G401 (cell line): ENCODE data around the gene MZF1. TPM values are rescaled to one million over a fixed set of nuclear protein-coding genes. Genes with fewer than 3 reads are reported as not detected.

Experiments
- DNase-seq: peaks from one replicate; pipeline ENCODE4 v3.0.0-alpha.2; 2015; ENCODE audit warnings: low spot score
- in situ Hi-C: cut with HindIII; loops from 2 replicates; pipeline ENCODE4 v1.10.0; 2016; ENCODE audit warnings: low sequenced_read_pairs, mixed read lengths
- total RNA-seq: library from RNA; depleted of rRNA; stranded (reverse); fragments of >200 nt; shearing (Covaris generic); gene quantifications from 2 replicates; pipeline ENCODE4 v1.2.3, GENCODE V29; 2014

Gene MZF1
- total RNA-seq, 1 experiment from 2014 or later: 9.4 TPM

DNA sequence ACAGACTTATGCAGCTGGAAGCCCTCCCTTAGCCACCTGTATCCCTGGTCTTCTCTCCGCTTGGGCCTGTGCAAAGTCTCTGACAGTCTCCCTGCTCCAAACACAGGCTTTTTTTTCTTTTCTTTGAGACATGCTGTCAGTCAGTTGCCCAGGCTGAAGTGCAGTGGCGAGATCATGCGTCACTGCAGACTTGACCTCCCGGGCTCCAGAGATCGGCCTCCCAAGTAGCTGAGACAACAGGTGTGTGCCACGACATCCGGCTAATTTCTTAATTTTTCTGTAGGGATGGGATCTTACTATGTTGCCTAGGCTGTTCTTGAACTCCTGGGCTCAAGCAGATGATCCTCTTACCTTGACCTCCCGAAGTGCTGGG, 1.6 kb downstream of the MZF1 start:
- no peak for DNase-seq
- in situ Hi-C loops: no loop called here

DNA sequence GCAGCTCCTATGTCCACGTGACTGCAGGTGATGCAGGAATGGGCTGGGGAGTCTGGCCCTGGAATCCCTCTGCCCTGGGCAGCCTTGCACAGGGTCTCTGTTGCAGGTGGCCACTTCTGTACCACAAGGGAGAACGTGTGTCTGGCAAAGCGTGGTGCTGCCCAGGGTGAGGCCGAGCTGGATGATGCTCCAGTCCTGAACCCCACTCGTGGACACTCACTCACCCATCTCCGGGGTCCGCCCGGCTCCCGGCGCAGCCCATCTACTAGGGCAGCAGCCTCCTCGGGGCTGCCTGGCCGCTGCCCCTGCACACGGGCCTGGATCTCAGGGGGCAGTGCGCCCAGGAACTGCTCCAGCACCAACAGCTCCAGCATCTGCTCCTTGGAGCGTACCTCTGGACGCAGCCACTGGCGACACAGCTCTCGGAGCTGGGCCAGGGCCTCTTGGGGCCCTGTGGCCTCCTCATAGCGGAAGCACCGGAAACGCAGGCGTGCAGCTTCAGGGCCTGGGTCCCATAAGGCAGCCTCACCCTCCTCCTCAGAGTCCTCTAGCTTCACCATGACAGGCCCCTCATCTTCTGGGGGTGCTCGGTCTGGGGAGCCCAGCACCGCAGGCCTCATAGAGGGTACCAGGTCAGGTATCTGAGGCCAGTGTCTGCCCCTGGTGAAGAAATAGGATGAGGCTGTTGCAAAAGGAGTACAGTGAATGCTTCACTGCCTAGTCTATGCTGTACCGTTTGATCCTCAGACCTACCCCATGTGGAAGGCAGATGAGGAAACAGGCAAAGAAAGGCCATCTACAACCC, 2.2 kb downstream of the MZF1 start:
- in situ Hi-C loops: no loop called here
- DNase-seq: no peak

DNA sequence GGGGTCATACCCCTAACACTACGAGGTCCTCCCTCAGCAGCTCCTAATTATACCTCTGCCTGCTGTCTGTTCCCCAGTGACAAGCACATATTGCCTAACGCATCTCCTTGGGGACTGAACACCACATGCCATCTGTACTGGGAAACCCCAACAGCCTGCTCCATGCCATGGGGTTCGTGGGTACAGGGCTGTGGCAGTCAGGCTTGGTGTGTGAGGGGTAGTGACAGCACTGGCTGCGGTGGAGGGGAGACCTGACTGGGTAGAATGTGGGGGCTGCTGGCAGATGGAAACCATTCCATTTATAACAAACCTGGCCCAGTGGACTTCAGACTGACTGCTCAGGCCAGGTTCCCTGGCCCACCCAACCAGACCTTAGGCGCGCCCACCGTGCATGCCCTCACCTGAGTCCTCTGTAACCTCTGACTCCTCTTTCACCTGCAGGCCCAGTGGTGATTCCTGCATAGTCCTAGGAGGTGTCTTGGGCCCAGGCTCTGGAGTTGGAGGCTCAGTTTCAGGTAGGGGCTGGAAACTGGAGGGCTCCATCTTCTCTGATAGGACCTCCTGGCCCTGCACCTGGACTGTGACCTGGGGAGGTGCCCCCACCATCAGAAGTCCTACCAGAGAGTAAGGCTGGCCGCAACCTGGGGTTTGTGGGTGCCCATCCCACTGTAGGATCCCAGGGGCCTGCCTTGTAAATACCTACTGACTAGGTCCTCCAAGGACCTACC, 3.0 kb downstream of the MZF1 start:
- in situ Hi-C loops: no loop called here
- DNase-seq: no peak

DNA sequence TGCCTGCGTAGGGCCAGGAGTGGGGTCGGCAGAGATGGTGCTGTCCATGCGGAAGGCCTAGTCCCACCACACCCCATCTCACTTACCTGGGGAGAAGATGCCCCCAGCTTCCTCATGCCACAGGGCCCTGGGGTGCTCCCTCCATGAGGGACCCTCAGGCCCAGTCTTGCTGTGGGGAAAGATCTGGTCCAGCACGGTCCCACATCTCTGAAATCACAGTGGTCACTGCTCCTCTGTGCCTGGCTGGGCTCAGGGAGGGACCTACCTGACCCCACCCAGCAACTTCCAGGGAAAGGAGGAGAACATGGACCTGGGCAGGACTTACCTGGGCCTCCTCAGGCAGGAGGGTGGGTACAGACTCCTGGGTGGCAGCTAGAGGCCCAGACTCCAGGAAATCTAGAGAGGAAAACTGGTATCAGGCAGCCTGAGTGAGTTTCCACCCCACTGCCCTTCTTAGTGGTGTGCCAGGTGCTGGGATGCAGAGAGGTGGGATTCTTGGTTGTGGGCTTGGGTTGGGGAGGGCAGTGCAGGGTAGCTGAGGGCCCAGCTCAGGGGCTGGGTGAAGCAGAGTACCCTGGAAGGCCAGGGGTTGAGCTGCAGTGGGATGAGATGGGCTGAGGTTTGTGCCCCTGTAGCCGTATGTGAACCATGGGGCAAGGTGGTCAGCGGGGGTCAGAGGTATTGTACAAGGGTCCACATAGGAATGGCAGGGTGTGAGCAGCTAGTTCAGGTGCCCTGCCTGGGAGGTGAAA, 3.8 kb downstream of the MZF1 start:
- DNase-seq: no peak
- in situ Hi-C loops: no loop called here

DNA sequence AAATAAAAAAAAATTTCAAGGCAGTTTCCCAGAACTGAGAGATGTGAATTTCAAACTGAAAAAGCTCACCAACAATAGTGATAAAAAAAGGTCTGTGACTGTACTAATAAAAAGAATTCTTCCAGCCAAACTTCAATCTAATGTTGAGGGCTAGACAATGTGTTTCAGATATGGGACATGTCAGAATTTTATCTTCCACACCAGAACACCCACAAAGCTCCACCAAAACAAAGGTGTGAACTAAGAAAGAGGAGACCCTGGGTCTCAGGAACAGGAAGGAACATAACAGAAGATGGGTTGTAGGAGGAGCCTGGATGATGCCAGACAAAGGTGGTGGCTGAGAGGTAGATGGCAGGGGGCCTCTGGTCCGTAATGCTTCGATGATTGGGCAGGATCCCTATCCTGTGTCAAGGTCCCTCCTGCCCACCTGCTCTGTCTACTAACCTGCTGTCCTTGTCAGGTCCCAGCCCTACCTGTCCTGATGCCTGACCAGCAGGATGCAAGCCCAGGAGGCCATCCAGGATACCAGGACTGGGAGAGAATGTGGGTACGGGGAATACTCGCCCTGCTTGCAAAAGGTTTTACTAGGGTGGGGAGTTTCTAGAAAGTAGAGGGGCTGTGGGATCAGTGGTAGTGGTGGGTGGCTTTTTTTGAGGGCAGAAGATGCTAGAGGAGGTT, 4.5 kb downstream of the MZF1 start:
- no peak for DNase-seq
- in situ Hi-C loops: no loop called here

DNA sequence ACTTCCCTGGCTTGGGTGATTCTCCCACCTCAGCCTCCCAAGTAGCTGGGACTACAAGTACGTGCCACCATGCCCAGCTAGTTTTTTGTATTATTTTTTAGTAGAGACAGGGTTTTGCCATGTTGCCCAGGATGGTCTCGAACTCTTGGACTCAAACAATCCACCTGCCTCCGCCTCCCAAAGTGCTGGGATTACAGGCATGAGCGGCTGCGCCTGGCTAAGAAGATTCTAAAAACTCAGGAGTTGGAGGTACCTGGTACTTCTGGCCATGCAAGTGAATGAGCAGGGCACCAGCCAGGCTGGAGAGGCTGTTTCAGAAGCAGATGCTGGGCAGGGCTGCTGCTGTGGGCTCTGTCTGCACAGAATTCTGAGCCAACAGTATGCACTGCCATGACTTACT, 6.1 kb downstream of the MZF1 start:
- in situ Hi-C loops: no loop called here
- DNase-seq: no peak

DNA sequence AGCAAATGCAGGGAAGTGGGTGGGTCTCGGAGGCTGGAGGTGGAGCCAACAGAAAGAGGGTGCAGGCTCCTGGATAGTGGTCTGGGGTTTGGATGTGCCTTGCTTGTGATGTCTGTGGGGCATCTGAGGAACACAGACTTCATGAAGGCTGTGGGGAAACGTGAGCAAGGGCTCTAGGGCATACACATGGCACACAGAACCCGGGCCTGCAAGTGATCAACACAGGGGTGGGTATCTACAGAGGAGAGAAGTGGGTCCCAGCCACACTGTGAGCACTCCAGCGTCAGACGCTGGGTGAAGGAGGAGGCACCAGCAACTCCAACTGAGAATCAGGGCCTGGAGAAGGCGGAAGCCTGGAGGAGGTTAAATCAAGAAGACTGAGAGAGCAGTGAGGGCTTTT, 9.3 kb downstream of the MZF1 start:
- in situ Hi-C loops: no loop called here
- no peak for DNase-seq

DNA sequence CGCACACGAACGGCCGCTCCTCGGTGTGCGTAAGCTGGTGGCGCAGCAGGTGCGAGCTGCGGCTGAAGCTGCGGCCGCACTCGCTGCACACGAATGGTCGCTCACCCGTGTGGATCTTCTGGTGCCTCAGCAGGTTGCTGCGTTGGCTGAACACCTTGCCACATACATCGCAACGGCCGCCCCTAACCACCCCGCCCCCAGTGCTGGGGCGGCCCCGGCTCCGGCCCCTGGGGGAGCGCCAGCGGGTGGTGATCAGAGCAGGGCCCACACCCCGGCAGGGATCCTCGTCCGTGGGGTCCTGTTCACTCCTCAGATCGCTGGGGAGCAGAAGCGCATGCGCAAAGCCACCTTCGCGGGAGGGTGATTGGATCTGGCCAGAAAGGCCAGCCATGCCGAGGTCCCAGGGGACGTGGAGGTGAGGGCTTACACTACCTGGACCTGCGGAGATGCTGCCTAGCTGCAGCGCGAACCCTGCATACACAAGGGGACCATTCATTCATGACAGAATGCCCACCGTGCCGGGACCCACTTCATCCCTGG, 10.0 kb downstream of the MZF1 start:
- in situ Hi-C loops: no loop called here
- peak; percentile 77 for DNase-seq

DNA sequence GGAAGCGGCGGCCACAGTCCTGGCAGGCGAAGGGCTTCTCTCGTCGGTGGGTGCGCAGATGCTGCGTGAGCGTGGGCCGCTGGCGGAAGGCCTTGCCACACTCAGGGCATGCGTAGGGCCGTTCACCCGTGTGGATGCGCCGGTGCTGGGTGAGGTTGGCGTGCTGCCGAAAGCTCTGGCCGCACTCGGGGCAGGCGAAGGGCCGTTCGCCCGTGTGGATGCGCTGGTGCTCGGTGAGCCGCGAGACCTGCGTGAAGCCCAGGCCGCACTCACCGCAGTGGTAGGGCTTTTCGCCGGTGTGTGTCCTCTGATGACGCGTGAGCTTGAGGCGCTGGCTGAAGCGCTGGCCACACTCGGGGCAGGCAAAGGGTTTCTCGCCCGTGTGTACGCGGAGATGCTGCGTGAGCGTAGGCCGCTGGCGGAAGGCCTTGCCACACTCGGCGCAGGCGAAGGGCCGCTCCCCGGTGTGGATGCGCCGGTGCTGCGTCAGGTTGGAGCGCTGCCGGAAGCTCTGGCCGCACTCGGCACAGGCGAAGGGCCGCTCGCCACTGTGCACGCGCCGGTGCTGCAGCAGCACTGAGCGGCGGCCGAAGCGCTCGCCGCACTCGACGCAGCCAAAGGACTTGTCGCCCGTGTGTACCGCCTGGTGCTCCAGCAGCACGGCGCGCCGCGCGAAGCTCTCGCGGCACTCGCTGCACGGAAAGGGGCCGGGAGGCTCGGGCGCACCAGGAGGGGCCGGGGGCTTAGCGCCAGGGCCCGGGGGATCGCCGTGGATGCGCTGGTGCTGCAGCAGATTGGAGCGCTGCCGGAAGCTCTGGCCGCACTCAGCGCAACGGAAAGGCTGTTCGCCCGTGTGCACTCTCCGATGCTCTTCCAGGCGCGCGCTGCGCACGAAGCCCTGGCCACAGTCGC, 10.8 kb downstream of the MZF1 start:
- in situ Hi-C loops: no loop called here
- peak; percentile 65 for DNase-seq

DNA sequence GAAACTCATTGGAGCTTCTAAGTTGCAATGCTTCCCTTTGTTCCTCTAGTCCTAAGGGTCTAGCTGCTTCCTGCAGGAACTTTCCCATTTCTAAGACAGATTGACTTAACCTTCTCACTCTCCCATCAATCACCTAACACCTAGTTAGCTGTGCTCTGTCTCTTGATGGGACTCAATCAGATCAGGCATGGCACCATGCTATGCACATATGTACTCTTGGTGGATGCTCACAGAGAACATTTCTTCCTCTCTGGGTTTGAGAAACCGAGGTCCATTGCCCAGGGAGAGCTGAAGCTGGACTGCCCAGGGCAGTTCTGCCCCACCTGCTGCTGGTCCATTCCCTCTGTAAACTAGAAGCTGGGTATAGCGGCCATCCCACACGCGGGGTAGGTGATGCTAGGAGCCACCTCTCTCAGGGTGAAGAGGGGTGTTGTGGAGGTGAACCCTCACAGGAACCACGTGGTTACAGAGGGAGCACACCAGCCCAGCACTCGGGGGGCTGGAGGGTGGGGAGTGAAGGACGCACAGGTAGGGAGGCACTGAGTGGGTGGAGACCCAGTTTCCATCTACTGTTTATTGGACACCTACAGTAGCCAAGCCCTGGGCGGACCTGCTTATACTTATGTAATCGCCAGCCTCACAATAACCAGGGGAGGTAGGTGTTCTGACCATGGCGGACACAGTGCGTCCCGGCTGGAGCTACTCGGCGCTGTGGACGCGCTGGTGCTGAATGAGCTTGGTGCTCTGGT, 11.6 kb downstream of the MZF1 start:
- DNase-seq: peak; percentile 56
- in situ Hi-C loops: no loop called here

DNA sequence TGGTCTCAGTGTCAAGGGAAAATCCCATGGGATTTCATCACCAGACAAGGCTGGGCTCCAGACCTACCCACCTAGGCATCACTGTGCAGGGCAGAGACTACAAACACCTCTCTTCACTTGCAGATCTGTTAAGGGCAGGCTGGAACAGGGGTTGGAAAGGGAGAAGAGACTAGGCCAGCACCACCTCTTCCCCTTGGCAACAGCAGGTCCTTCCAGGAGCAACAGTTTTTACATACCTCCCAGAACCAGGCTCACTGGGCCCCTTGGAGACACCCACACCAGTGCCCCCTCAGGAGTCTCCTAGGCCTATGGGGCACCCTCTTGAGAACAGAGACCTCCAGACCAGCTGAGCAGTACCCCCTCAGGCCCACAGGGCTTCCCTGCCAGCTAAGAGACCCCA, 12.2 kb downstream of the MZF1 start:
- DNase-seq: no peak
- in situ Hi-C loops: no loop called here

DNA sequence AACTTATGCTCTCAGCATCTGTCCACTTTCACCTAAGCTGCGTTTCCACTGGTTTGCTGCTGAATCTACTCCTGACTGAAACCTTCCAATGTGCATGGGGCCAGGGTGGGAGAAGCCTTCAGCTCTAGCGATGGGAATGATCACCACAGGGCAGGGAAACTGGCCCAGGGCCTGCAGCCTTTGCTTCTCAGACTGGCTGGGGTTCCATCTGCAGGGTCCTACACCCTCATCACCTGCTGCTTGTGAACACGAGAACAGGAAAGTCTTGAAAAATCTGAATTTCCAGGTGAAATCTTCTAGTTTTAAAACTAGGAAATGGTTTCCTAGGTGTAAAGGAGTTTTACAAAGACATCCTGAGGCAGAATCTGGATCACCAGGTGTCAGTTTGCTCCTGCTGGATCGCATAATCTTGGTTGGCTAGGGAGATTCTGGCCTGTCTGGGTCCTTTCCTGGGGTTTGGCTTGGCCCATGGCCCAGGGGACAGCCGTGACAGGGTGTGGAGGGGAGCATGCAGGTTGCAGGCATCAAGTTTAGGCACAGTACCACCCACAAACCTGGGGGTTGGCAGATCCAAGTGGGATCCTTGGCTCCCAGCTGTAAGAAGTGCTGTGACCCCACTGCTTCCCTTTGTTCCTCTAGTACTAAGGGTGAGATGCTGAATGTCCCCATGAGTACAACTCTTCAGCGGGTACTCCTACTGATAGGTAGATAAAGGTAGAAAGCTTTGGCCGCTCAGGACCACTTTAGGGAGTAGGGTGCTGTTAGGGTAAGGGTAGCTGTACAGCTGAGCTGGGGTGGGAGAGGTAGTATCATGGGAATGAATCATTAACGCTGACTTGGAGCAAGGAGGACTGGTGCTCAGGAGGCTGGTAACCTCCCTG, 12.9 kb downstream of the MZF1 start:
- in situ Hi-C loops: no loop called here

DNA sequence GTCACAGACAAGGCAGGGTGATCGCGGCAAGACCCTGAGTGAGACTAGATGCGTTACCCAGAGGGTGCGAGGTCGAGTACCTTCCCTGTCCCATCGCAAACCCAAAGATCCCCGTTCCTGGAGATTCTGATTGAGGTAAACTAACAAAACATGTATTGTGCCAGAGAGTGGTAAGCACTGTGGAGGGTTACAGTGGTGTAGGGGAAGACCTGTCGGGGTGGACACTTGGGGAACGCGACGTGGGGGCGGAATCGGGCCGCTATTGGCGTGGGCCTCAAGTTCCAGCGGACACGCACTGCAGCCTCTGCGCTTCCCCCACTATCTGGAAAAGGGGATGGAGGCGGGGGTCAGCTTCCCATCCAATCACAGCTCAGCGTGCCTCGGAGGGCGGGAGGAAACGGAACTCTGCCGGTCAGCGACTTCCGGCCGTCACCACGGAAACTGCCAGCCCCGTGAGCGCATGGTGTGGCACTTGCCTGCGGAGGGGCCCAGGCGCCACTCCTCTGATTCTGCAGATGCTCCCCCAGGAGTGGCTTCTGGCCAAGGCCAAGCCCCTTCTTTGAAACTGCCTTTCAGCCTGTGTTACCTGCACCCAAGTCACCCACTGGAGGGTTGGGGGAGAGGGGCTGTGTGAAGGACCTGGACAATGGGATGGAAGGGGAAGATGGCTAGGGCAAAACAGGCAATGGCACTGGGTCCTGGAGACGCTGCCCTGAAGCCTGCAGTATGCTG, 13.7 kb downstream of the MZF1 start:
- DNase-seq: peak; percentile 93
- in situ Hi-C loops: no loop called here

More for the DNA sequence above, 12.9 kb downstream of the MZF1 start:
- no peak for DNase-seq

DNA sequence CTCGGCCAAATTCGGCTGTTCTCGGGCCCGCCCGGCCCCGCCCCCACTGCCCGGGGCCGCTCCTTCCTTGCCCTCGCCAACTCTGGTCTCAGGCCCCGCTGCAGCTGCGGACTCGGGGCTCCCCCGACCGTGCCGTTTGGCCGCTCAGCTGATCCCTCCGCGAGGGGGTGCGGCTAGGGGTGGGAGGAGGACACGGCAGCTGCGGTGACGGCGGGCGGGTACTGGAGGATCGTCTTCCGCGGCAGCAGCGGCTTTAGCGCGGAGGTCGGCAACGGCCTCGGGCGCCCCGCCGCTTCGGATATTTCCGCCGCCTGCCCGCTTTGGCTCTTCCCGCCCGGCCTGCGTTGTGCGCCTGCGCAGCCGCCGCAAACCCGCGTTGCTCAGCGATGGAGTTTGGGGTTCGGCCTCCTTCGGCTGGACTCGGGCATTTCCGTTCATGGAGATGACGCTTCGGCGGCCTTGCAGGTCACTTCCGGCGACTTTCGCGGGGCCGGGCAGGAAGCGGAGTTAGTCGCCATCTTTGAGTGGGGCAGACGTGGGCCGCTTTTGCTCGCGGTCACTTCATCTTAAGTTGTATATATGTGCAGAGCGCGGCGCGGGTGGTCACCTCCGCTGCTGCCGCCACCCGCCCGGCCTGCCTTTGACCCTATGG, 14.4 kb downstream of the MZF1 start:
- in situ Hi-C loops: no loop called here
- DNase-seq: peak; percentile 96

DNA sequence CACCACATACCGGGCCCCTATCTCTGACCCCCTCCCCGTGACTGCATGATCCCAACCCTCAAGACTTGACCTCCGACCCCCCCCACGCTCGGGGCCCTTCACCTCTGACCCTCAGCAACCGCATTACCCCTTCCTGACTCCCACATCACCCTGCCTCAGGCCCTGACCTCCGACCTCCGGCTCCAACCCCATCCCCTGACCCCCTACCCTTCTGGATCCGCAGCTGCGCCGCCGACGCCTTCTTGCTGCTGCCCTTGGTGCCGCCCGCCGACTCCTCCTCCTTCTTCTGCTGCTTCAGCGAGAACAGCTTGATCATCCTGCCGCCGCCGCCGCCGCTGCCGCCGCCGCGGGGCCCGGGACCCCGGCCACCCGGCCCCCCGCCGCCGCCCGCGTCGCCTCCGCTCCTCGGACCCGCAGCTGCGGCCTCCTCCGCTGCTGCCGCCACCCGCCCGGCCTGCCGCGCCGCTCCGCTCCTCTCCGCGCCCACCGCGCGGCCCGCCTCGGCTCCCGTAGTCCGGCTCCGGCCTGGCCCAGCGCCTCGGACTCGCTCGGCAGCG, 15.0 kb downstream of the MZF1 start, which contains the start of gene UBE2M:
Gene UBE2M (minus strand): TSS at position 546 of the 557 bp plus-strand sequence. CDS start 230 bp downstream, at position 316.
- DNase-seq: no peak

More for the DNA sequence above, 15.0 kb downstream of the MZF1 start, which contains the start of gene UBE2M:
- in situ Hi-C loops: no loop called here
